ENCODE measurements around the gene GRIP1.
A peak's percentile ranks its signal among the peaks of the same experiment; 100 is the strongest.

GRIP1 gene, protein sequence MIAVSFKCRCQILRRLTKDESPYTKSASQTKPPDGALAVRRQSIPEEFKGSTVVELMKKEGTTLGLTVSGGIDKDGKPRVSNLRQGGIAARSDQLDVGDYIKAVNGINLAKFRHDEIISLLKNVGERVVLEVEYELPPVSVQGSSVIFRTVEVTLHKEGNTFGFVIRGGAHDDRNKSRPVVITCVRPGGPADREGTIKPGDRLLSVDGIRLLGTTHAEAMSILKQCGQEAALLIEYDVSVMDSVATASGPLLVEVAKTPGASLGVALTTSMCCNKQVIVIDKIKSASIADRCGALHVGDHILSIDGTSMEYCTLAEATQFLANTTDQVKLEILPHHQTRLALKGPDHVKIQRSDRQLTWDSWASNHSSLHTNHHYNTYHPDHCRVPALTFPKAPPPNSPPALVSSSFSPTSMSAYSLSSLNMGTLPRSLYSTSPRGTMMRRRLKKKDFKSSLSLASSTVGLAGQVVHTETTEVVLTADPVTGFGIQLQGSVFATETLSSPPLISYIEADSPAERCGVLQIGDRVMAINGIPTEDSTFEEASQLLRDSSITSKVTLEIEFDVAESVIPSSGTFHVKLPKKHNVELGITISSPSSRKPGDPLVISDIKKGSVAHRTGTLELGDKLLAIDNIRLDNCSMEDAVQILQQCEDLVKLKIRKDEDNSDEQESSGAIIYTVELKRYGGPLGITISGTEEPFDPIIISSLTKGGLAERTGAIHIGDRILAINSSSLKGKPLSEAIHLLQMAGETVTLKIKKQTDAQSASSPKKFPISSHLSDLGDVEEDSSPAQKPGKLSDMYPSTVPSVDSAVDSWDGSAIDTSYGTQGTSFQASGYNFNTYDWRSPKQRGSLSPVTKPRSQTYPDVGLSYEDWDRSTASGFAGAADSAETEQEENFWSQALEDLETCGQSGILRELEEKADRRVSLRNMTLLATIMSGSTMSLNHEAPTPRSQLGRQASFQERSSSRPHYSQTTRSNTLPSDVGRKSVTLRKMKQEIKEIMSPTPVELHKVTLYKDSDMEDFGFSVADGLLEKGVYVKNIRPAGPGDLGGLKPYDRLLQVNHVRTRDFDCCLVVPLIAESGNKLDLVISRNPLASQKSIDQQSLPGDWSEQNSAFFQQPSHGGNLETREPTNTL
- 0.31 to 2.8 reads per million in 2 donors for total RNA-seq

DNA sequence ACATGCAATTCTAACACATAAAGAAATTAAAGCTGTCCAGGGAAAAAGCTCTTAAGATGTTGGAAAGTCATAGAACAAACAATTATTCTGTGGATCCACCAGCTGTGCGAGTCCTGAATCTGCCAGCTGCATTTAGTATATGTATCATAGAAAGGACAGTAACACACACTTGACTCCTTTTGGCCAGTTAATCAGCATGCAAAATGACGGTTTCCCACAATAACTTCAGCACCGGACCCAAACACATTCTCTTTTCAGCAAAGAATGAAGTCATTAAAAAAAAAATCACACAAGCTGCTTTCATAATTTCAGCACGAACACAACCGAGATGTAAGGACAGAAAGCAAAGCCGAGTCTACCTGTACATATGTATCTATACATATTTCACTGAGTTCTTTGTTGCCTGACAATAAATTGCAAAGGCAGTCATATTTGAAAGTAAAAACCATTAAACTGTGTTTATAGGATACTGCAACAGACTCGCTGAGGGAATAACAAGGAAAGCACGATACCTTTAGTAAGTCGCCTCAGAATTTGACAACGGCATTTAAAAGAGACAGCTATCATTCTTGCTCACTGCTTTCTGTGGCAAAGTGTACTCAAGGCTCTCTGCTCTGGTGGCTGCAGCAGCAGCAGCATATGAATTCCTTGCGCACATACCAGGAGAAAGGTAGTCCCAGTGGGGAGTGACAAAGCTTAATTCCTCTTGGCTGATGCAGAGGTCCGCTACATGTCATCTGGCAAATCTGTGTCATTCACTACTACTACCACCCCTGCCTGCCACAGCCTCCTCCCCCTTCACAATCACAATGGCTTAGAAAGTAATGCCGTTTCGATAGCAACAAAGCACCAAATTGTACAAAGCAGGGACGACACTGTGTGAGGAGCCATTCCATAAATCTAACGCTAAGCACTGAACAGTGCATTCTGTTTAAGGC lies at the start of gene GRIP1:
GRIP1 (minus strand) TSS at position 739 of the 938 bp plus-strand sequence; CDS start at position 567, 172 bp downstream.
- no peak for DNase-seq

DNA sequence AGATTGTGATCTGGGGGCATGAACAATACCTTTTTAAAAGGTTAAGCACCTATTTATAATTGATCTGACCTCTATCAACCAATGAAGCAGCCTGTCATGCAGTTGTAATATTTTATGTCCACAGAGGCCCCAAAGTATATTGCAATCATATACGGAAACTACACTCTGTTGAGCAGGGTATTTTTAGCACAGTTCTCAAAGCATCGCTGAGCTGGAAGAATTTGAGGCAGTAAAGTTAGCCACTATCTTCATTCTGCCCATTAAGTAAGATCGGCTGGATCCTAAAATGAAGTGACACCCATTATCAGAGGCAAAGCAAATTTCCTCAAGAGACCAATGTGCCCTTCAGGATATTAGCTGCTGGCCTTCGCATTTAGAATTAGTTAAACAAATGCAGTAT lies 47.7 kb upstream of the GRIP1 start:
- no peak for DNase-seq

DNA sequence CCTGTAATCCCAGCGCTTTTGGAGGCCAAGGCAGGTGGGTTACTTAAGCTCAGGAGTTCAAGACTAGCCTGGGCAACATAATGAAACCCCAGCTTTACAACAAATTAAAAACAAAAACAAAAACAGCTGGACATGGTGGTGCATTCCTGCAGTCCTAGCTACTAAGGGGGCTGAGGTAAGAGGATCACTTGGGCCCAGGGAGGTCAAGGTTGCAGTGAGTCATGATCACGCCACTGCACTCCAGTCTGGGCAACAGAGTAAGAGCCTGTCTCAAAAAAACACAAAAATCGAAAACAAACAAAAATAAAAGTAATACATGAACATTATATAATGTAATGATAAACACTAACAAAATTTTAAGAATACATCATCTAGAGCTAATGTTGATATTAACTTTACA lies 46.2 kb upstream of the GRIP1 start:
- no peak for DNase-seq

DNA sequence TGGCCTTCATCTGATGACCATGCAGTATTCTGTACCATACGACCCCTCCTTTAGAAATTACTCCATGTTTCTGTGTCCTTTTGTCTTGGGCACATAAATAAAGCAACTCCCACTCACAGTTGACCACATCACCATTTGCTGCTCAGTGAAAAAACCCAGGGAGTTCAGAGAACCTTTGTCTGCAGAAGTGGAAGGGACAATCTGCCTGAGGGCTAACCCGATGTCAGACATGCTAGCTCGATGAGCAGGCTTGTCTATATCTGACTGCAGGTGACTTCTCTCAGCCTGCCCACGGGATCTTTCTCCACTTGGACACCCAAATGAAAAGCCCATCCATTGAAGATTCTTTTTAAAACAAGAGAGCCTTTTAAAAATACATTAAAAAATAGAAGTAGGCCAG lies 45.7 kb upstream of the GRIP1 start:
- DNase-seq = no peak

DNA sequence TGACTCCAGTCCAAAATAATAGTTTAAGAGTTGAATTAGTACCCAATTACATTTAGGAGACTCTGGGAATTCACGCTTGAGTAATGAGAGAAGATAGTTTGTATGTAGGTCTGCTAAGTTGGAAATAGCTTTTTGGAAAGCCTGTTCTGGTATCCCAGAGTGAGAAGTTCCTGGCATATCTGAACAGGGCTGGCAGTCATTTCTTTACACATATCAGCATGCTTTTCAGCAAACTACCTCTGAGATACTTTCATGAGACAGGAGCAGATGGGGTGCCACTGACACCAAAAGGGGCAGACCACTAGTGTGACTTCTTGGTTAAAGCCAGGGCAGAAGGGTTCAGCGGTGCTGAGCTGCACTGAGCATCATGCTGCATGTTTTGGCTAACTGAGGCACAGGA lies 45.1 kb upstream of the GRIP1 start:
- DNase-seq = no peak

DNA sequence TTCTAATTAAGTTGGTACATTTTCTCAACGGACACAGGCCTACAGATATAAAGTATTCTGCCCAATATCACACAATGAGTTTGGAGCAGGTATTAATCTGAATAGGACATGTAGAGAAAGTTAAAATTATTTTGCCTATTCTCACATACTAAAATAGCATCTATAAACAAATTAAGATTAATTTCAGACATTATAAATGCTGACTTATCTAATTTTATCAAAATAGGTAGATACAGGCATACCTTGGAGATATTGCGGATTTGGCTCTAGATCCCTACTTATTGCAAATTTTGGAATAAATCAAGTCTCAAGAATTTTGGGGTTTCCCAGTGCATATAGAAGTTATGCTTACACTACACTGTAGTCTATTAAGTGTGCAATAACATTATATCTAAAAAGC lies 41.0 kb upstream of the GRIP1 start:
- no peak for DNase-seq

DNA sequence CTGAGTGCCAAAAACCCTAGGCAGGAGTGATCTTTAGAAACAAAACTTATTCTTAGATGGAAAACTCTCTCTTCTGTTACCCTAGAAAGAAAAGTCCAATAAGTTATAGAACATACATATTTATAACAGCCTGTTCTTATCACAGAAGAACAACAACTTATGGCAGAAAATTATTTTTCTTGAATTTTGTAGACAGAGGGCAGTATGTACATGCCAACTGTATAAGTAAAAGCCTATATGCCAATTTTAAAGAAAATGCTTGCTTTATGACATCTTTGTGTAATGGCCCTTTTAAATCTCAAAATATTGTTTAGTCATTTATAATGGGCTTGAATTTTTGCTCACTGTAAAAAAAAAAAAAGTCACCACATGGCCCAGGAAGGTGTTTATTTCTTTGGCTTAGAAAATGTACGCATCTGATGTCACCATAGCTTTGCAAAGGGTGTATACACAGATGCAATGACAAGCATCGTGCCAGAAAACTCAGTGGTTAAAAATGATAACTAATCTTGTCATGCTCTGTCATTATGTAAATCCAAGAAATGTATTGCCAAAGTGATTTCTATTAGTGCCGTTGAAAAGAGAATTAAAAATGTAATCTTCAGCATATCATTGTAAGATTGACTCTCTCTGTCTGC lies 38.3 kb upstream of the GRIP1 start:
- peak in 1 of 5 experiments; percentile 3 for DNase-seq

DNA sequence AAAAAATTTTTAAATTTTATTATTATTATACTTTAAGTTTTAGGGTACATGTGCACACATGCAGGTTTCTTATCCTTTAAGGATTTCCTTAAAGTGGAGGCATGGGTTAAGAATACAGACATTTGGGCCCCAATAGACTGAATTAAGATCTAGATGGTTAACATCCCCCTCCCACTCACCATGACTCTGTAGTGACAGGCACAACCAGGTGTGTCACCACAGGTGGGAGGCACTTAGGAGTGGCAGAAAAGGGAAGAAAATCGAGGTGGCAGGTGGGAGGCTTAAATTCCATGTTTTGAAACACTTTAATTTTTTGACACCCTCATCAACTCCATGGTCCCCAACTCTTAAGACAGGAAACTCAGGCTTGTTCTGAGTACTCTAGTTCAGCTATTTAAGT lies 37.6 kb upstream of the GRIP1 start:
- no peak for DNase-seq

DNA sequence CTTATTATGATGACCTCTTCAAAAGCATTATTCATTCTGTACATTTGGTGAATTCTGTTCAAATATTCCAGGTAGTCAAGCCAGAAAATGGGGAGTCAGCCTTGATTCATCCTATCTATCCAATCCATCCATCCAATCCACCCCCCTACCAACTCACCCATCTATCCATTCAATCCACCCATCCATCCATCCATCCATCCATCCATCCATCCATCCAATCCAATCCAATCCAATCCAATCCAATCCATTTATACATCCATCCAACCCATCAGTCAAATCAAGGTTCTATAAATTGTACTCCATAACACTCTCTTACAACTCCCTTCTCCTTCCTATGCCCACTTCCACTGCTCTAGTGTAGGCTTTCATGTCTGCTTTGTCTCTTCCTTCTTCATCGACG lies 35.8 kb upstream of the GRIP1 start:
- DNase-seq = no peak

DNA sequence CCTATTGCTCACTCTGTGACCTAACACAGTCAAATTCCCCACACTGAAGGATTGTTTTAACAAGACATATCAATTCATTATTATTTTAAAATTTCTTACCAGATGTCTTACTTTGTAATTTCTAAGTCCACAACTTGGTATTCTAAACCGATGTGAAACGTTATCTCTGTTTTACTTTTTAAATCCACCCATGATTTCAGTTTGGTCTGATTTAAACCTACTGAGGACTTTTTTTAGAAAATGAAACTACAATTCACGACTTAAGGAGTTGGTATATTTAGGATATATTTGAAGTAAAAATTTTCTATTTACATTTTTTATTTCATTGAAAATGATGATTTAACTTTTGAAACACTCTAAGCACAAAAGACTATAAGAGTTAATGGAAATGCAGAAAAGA lies 35.1 kb upstream of the GRIP1 start:
- no peak for DNase-seq

DNA sequence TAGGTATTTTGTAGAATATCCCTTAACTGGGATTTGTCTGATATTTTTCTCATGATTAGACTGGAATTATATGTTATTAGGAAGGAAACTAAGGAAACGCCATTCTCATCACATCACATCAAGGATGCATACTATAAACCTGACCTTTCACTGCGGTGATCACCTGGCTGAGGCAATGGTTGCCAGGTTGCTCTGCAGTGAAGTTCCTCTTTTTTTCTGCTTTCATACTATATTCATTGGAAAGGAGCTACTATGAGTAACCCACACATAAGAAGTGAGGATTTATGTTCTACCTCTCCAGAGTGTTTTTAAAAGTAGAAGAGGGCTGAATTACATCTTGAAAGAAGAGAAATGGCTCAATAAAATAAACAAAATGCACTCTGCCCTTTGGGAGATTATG lies 31.0 kb upstream of the GRIP1 start:
- no peak for DNase-seq

DNA sequence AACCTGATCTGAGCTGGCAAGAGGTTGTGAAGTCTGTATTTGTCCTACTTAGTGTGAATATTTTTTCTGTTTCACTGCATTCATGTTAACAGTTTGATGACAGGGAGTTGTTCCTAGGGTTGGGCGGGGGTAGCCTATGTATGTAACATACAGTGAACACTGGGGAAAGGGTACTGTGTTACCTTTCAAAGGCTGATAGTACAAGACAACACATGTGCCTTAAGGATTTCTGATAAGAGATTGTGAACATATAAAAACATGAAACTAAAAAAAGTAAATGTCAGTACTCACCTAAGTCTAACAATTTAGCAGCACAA lies 30.5 kb upstream of the GRIP1 start:
- DNase-seq = no peak

DNA sequence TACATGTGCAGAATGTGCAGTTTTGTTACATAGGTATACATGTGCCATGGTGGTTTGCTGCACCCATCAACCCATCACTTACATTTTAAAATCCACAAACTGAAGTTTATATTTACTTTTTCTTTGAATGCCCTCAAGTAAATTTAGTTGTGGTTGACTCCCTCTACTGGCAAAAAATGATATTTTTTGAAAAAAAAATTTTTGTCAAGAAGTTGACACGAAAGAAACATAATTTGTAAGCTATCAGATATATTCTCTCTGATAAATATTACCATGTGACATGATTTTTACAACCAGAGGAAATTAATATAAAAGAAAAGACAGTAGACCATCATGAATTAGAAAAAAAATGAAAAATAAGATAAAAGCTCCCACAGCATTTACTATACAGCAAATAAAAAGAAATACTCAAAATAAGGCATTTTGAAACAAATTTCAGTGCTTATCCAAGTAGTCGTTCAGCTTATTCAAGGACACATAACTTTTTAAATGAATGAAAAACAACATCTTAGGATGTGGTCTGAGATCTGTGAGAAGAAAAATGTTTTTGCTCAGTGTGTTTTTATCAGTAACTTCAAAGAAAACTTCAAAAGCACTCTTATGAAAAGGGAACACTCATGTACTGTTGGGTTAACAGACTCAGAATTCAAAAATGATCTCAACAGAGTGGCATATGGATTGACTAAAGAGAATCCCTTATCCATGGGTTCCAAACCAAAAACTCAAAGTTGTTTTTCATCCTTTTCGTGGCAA lies 30.0 kb upstream of the GRIP1 start:
- peak in 1 of 5 experiments; percentile 9 for DNase-seq

DNA sequence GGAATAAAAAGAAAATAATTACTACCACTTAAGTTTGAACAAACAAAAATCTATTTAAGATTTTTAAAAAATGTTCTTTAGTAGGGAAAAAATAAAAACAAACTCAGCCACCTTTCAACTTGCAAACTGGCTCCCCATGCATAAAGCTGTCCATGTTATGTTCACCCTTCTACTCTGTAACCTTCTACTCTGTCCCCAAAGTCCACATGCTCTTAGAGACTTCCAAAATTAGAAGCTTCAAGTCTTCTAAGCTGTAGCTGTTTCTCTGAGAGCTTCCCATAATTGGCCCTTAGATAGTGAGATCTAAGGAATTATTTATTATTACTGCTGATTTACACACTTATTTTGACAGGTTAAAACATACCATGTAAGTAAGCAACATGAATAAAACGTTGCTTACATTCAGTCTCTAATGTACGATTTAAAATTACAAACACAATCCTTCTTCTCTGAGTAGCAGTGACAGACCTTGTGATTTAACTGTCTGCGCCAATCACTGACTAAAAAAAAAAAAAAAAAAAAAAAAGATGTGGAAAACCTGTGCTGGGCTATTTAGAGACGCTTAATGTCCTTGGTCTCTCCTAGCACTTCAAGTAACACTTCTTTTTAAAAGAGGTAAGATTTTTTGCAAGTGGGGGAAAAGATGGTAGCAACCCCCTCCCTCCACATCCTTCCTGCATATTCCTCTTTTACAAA lies 28.3 kb upstream of the GRIP1 start:
- DNase-seq = no peak

DNA sequence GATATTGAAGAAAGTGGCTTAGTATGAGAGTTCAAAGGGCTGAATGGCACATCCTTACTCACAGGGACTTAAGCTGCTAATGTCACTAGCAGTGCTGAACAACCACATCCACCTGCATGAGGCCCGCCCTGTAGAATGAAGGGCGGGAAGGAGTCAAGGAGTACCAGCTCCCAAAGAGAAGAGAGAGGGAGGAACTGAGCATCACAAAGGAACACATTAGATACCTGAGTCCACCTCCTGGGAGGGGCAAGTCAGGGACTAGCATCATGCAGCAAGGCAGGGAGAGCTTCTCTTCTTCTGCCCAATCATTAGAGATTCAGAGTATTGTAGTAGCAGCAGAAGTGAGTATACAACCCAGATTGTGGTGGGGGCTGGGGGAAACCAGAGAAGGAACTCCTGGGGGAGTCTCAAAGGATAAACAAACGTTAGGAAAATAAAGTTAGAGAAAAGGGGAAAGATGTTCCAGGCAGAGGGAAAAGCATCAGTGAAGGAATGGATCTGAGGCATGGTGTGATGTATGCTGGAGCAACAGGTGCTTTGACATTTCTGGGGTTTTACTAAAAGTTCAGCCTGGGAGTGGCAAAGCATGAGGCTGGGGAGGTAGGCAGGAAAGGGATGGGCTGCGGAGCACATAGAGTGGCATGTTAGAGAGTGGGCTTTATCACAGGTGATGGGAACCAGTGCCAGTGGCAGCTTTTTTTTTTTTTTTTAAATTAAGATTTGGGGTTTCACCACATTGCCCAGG lies 21.0 kb upstream of the GRIP1 start:
- no peak for DNase-seq

DNA sequence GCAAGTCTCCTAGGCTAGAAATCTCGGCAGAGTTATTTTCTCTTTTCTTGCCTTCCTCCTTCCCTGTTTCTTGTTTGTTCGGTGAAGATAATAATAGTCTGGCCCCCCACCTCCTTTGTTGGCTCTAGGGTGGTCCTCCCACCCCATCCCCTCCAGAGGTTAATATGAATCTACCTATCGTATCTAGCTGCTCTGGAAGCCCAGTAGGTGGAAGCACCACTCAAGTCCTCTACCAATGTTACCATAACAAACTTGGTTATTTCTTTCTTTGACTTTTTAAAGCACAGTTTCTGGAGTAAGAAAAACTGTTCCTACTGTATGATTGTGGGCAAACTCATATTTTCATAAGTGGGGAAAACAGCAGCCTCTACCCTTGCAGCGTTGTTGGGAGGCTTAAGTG lies 19.7 kb upstream of the GRIP1 start:
- no peak for DNase-seq

DNA sequence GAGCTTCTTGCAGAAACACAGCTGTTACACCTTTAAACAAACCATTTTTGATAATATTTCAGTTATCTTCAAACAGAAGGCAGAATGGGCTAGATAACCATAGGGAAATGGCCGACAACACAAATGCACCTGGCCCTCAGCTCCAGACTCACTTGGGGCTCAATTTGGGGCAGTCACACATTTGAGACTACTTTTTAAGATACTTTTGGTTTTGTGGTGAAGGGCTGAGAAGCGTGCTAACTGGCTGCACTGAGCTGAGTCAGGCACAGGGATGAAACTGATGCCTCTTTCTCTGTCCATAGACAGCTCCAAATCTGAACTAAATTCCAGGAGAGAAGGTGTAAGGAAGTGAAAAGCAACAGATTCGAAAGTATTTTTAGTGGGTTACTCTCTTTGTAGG lies 18.5 kb upstream of the GRIP1 start:
- no peak for DNase-seq

DNA sequence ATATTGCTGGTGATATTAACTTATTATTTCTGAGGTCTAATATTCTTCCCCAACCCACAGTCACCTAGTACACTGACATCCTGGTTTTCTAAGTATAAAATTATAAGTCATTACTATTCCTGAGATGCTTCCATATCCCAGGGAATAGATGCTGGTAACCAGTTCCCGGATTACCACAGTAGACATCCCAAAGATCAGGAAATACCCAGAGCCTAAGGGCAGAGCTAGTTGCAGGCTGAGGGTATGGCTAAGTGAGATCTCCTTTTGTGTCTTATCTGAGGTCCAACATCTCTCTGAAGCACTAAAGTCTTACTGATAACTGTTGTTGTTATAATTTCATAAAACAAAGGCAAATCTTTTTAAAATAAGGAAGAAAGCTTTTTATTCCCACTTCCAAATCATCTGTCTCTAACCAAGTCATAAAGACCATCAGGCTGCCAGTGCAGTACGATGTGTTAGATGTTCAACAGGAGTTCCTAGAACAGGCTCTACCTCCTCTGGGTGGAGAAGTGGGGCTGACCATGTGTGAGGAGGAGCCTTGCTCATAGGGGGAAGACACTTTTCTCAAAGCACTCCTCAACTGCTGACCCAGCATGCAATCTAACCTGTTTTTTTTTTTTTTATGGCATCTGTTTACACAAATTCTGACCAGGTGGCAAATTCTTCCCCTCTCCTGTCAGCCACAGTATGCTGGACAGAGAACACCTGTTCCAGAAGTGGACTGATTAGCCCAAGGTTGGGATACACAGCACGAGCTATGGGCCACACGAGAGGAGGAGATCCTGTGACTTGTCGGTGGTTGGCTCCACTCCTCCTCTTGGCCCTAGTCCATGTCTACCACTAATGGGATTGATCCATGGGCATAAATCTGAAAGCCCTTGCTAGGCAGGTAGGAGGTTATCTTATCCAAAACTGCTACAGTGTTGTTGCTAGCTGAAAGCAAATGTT lies 16.1 kb upstream of the GRIP1 start:
- no peak for DNase-seq
